H9 (cell line): ENCODE measurements around the gene CCDC74A. TPM values are rescaled to one million over a fixed set of nuclear protein-coding genes. Genes with fewer than 3 reads are reported as not detected.
"Not testable (repeated sequence)": the region's sequence is repeated elsewhere in the genome, so short reads cannot be mapped to it uniquely, and the experiment has no call there.

Experiments used
- DNase-seq: peaks from one replicate; pipeline ENCODE4 v3.0.0-alpha.2; 2017
- H2AFZ ChIP-seq: one replicate; pipeline ENCODE4 v1.6.1; 2013; ENCODE audit warnings: mild to moderate bottlenecking, low read length, control low read depth, moderate library complexity
- H2AK5ac ChIP-seq: 2 replicates; pipeline ENCODE4 v1.6.1; 2013; ENCODE audit warnings: low read length, control low read depth, mixed read lengths; ENCODE audit not compliant: insufficient read length
- H2BK120ac ChIP-seq: one replicate; pipeline ENCODE4 v1.6.1; 2013; ENCODE audit warnings: low read depth, mild to moderate bottlenecking, low read length, control low read depth, inconsistent platforms; ENCODE audit not compliant: poor library complexity, severe bottlenecking
- H2BK12ac ChIP-seq: 2 replicates; pipeline ENCODE4 v1.6.1; 2013; ENCODE audit warnings: low read length, control low read depth, mixed read lengths, low read depth; ENCODE audit not compliant: insufficient read length
- H2BK15ac ChIP-seq: 2 replicates; pipeline ENCODE4 v1.6.1; 2013; ENCODE audit warnings: low read depth, low read length, control low read depth
- H2BK20ac ChIP-seq: one replicate; pipeline ENCODE4 v1.6.1; 2013; ENCODE audit warnings: low read depth, mild to moderate bottlenecking, low read length, control low read depth, inconsistent platforms; ENCODE audit not compliant: poor library complexity, severe bottlenecking
- H2BK5ac ChIP-seq: 2 replicates; pipeline ENCODE4 v1.6.1; 2013; ENCODE audit warnings: low read length, control low read depth, mixed read lengths; ENCODE audit not compliant: insufficient read length
- H3K14ac ChIP-seq: 2 replicates; pipeline ENCODE4 v1.6.1; 2013; ENCODE audit warnings: low read length, control low read depth; ENCODE audit not compliant: insufficient read depth
- H3K18ac ChIP-seq: 2 replicates; pipeline ENCODE4 v1.6.1; 2013; ENCODE audit warnings: low read depth, mild to moderate bottlenecking, mixed read lengths, low read length, control low read depth; ENCODE audit not compliant: insufficient read length
- H3K23ac ChIP-seq: 2 replicates; pipeline ENCODE4 v1.6.1; 2013; ENCODE audit warnings: low read length, control low read depth, mixed read lengths, low read depth; ENCODE audit not compliant: insufficient read length
- H3K23me2 ChIP-seq: 2 replicates; pipeline ENCODE4 v1.6.1; 2013; ENCODE audit warnings: low read depth, mild to moderate bottlenecking, mixed read lengths, low read length, control low read depth; ENCODE audit not compliant: insufficient read length, poor library complexity, severe bottlenecking
- H3K27ac ChIP-seq: 2 replicates; pipeline ENCODE4 v1.5.1; 2013; ENCODE audit warnings: low read length, control low read depth, mixed read lengths, low read depth; ENCODE audit not compliant: insufficient read length
- H3K27me3 ChIP-seq: 2 replicates; pipeline ENCODE4 v1.6.1; 2013; ENCODE audit warnings: low read length, control low read depth, inconsistent platforms; ENCODE audit not compliant: insufficient read depth
- H3K4ac ChIP-seq: 2 replicates; pipeline ENCODE4 v1.6.1; 2013; ENCODE audit warnings: low read depth, mild to moderate bottlenecking, control low read depth, inconsistent platforms, low read length, moderate library complexity
- H3K4me1 ChIP-seq: 2 replicates; pipeline ENCODE4 v1.6.1; 2013; ENCODE audit warnings: low read length, control low read depth, inconsistent platforms; ENCODE audit not compliant: insufficient read depth
- H3K4me2 ChIP-seq: 2 replicates; pipeline ENCODE4 v1.6.1; 2013; ENCODE audit warnings: low read length, control low read depth, mixed read lengths; ENCODE audit not compliant: insufficient read length, insufficient read depth
- H3K56ac ChIP-seq: 2 replicates; pipeline ENCODE4 v1.6.1; 2013; ENCODE audit warnings: low read depth, mild to moderate bottlenecking, mixed read lengths, low read length, control low read depth; ENCODE audit not compliant: insufficient read length
- H3K79me1 ChIP-seq: 2 replicates; pipeline ENCODE4 v1.6.1; 2013; ENCODE audit warnings: low read depth, mild to moderate bottlenecking, moderate library complexity, low read length, control low read depth, inconsistent platforms; ENCODE audit not compliant: insufficient read depth, poor library complexity, severe bottlenecking
- H3K79me2 ChIP-seq: 2 replicates; pipeline ENCODE4 v1.6.1; 2013; ENCODE audit warnings: low read length, control low read depth, inconsistent platforms; ENCODE audit not compliant: insufficient read depth
- H3K9ac ChIP-seq: 2 replicates; pipeline ENCODE4 v1.6.1; 2013; ENCODE audit warnings: low read length, control low read depth, mixed read lengths; ENCODE audit not compliant: insufficient read length; ENCODE audit errors: extremely low read depth
- H3K9me3 ChIP-seq: one replicate; pipeline ENCODE4 v1.6.1; 2013; ENCODE audit warnings: low read depth, low read length, inconsistent platforms; ENCODE audit not compliant: control insufficient read depth
- H3T11ph ChIP-seq: one replicate; pipeline ENCODE4 v1.6.1; 2013; ENCODE audit warnings: mild to moderate bottlenecking, low read length, control low read depth, inconsistent platforms
- H4K20me1 ChIP-seq: one replicate; pipeline ENCODE4 v1.6.1; 2013; ENCODE audit not compliant: control insufficient read depth, insufficient read length, insufficient read depth
- H4K5ac ChIP-seq: 2 replicates; pipeline ENCODE4 v1.6.1; 2013; ENCODE audit warnings: low read depth, mild to moderate bottlenecking, mixed read lengths, low read length, control low read depth; ENCODE audit not compliant: insufficient read length
- H4K8ac ChIP-seq: replicated peaks from 2 replicates; pipeline ENCODE4 v1.6.1; 2013; ENCODE audit warnings: low read length, control low read depth, mixed read lengths, low read depth; ENCODE audit not compliant: insufficient read length
- H4K91ac ChIP-seq: 2 replicates; pipeline ENCODE4 v1.6.1; 2013; ENCODE audit warnings: low read depth, mild to moderate bottlenecking, moderate library complexity, mixed read lengths, low read length, control low read depth; ENCODE audit not compliant: insufficient read length
- H3K27ac Mint-ChIP-seq, 3 experiments: 2 replicates in 2 of 3; 3 replicates in 1 of 3; pipeline ENCODE4 v1.8.0; 2020 to 2021; ENCODE audit warnings: mixed read lengths in 3 of 3, mild to moderate bottlenecking in 1 of 3, moderate library complexity in 1 of 3
- H3K27me3 Mint-ChIP-seq: 2 replicates; pipeline ENCODE4 v1.8.0; 2021; ENCODE audit warnings: low read depth, mild to moderate bottlenecking, moderate library complexity, mixed read lengths
- H3K36me3 Mint-ChIP-seq, 3 experiments: 2 replicates in 2 of 3; 3 replicates in 1 of 3; pipeline ENCODE4 v1.8.0; 2020 to 2021; ENCODE audit warnings: low read depth in 3 of 3, mixed read lengths in 3 of 3; ENCODE audit not compliant: insufficient read depth in 1 of 3
- H3K4me1 Mint-ChIP-seq, 2 experiments: 2 replicates each; pipeline ENCODE4 v1.8.0; 2020; ENCODE audit warnings: mixed read lengths in 2 of 2
- H3K4me3 Mint-ChIP-seq, 2 experiments: 2 replicates in 1 of 2; 3 replicates in 1 of 2; pipeline ENCODE4 v1.8.0; 2020 to 2021; ENCODE audit warnings: mild to moderate bottlenecking in 2 of 2, mixed read lengths in 2 of 2, moderate library complexity in 1 of 2
- H3K9me3 Mint-ChIP-seq, 2 experiments: 2 replicates in 1 of 2; 3 replicates in 1 of 2; pipeline ENCODE4 v1.8.0; 2020; ENCODE audit warnings: mild to moderate bottlenecking in 2 of 2, mixed read lengths in 2 of 2, moderate library complexity in 1 of 2
- WGBS: extraction: QIAGEN DNeasy Blood & Tissue Kit; methylation state at CpG from one replicate; pipeline ENCODE4 v1.1.7; 2013; ENCODE audit warnings: missing lambda C conversion rate, low lambda C conversion rate, mixed read lengths; ENCODE audit not compliant: insufficient read length; ENCODE audit errors: extremely low coverage; 5-methylcytosine and 5-hydroxymethylcytosine counted together
- total RNA-seq: library from RNA; stranded (reverse); gene quantifications from 2 replicates; pipeline ENCODE4 v1.2.1, GENCODE V29; 2021

CCDC74A gene
- total RNA-seq, 1 experiment from 2014 or later, result 10.8 TPM

DNA sequence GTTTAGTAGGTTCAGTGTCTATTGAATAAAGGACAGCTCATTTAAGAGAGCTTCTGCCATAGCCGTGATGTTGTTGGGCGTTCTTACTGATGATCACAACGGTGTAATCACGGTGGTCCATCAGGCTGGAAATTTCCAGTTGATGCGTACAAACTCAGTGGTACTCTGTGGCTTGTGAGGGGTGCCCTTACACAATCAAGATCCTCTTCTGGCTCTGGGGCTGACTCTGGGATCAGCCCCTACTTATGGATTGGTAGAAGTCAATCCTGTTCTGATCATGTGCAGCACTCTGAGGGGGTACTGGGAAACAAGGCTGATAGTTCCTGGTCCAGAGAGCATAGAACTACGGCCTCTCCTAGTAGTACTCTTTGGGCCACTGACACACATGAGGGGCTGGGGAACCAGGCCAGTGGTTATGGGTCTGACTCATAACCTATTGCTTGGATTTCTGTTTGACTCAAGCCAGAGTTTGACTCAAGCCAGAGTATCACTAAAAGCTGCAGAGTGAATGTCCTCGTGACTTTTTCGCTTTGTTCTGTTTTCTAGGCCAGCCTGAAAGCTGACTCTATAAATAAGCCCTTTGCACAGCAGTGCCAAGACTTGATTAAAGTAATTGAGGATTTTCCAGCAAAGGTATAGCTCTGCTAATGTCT is 29.2 kb upstream of the CCDC74A start:
- not testable (repeated sequence) for H3K56ac ChIP-seq, H4K5ac ChIP-seq, H4K8ac ChIP-seq, H3T11ph ChIP-seq, H2AFZ ChIP-seq, H3K4ac ChIP-seq, H3K27me3 ChIP-seq, H3K23ac ChIP-seq, H3K27ac Mint-ChIP-seq, H2BK5ac ChIP-seq, H3K18ac ChIP-seq, DNase-seq, H3K79me1 ChIP-seq, H3K9me3 Mint-ChIP-seq, H2BK20ac ChIP-seq, H4K91ac ChIP-seq, H3K4me3 Mint-ChIP-seq, H3K14ac ChIP-seq, H2BK120ac ChIP-seq, H3K27ac ChIP-seq, H3K4me2 ChIP-seq, H2AK5ac ChIP-seq, H3K4me1 ChIP-seq, H3K9me3 ChIP-seq, H3K27me3 Mint-ChIP-seq, H3K23me2 ChIP-seq, H4K20me1 ChIP-seq, H2BK12ac ChIP-seq, H2BK15ac ChIP-seq, H3K4me1 Mint-ChIP-seq, H3K9ac ChIP-seq
- peaks cover 17% of the 10 kb centered on the region; the same call in 1 of the 2 replicates for H3K79me2 ChIP-seq
- H3K36me3 Mint-ChIP-seq, result peaks cover 16 to 50% (median 49%) of the 10 kb centered on the region in 3 experiments; a peak in 6 of 7 replicates
- WGBS, result no CpG with 5 or more reads among the region's 8 CpGs

DNA sequence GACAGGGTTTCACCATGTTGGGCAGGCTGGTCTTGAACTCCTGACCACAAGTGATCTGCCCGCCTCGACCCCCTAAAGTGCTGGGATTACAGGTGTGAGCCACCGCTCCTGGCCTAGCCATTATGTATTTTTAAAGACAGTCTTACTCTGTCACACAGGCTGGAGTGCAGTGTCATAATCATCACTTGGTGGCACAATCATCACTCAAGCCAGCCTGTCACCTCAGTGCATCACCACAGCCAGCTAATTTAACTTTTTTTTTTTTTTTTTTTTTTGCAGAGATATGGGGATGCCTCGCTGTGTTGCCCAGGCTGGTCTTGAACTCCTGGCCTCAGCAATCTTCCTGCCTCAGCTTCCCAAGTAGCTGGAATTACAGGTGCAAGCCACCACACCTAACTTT is 24.1 kb upstream of the CCDC74A start:
- H3K9ac ChIP-seq, H2BK20ac ChIP-seq, H3K23me2 ChIP-seq, H3K4me2 ChIP-seq, H4K5ac ChIP-seq, H2BK120ac ChIP-seq, H2BK5ac ChIP-seq, H3K4ac ChIP-seq, H3K79me1 ChIP-seq, DNase-seq, H2AK5ac ChIP-seq, H4K20me1 ChIP-seq, H4K8ac ChIP-seq, H2AFZ ChIP-seq, H3K4me3 Mint-ChIP-seq, H3T11ph ChIP-seq, H2BK15ac ChIP-seq, H3K18ac ChIP-seq, H3K14ac ChIP-seq, H3K9me3 ChIP-seq, H3K4me1 ChIP-seq, H3K27ac ChIP-seq, H2BK12ac ChIP-seq, H3K56ac ChIP-seq, H3K4me1 Mint-ChIP-seq, H3K9me3 Mint-ChIP-seq, H3K27ac Mint-ChIP-seq, H3K27me3 Mint-ChIP-seq, H3K79me2 ChIP-seq, H3K23ac ChIP-seq, H4K91ac ChIP-seq, H3K27me3 ChIP-seq: not testable (repeated sequence)
- no CpG with 5 or more reads among the region's 4 CpGs for WGBS
- H3K36me3 Mint-ChIP-seq, result peaks cover 25 to 84% (median 82%) of the 10 kb centered on the region in 3 experiments; a peak in 6 of 7 replicates
